Hepatocyte (in vitro differentiated cells): Measurements from ENCODE around the gene FBXL17. TPM values are rescaled to one million over a fixed set of nuclear protein-coding genes. Genes with fewer than 3 reads are reported as not detected.

Experiments used
- DNase-seq: peaks from one replicate; pipeline ENCODE4 v3.0.0-alpha.2; 2016; ENCODE audit warnings: low spot score
- H2AFZ ChIP-seq: fragments of 200-600 bp; sonication (generic); 2 replicates; pipeline ENCODE4 v1.6.0; 2016; ENCODE audit warnings: antibody characterized with exemption, mild to moderate bottlenecking
- H3K27ac ChIP-seq: fragments of 200-600 bp; sonication (generic); 2 replicates; pipeline ENCODE4 v1.5.1; 2016; ENCODE audit warnings: mild to moderate bottlenecking
- H3K27me3 ChIP-seq: fragments of 200-600 bp; sonication (generic); 2 replicates; pipeline ENCODE4 v1.6.1; 2016
- H3K36me3 ChIP-seq: fragments of 200-600 bp; sonication (generic); replicated peaks from 2 replicates; pipeline ENCODE4 v1.5.1; 2016; ENCODE audit warnings: low read depth; ENCODE audit not compliant: insufficient read depth
- H3K4me1 ChIP-seq: fragments of 200-600 bp; sonication (generic); 2 replicates; pipeline ENCODE4 v1.5.1; 2016; ENCODE audit warnings: mild to moderate bottlenecking, moderate library complexity; ENCODE audit not compliant: insufficient read depth
- H3K4me2 ChIP-seq: fragments of 200-600 bp; sonication (generic); 2 replicates; pipeline ENCODE4 v1.6.0; 2016
- H3K4me3 ChIP-seq: fragments of 200-600 bp; sonication (generic); 2 replicates; pipeline ENCODE4 v1.5.1; 2016; ENCODE audit warnings: mild to moderate bottlenecking
- H3K79me2 ChIP-seq: fragments of 200-600 bp; sonication (generic); 2 replicates; pipeline ENCODE4 v1.6.0; 2017; ENCODE audit warnings: mild to moderate bottlenecking
- H3K9me2 ChIP-seq: fragments of 200-600 bp; sonication (generic); replicated peaks from 2 replicates; pipeline ENCODE4 v1.6.0; 2017; ENCODE audit warnings: mild to moderate bottlenecking; ENCODE audit not compliant: insufficient read depth
- H3K9me3 ChIP-seq: fragments of 200-600 bp; sonication (generic); 2 replicates; pipeline ENCODE4 v1.5.1; 2016; ENCODE audit warnings: low read depth, mild to moderate bottlenecking
- H4K20me1 ChIP-seq: fragments of 200-600 bp; sonication (generic); 2 replicates; pipeline ENCODE4 v1.6.0; 2016; ENCODE audit warnings: mild to moderate bottlenecking; ENCODE audit not compliant: insufficient read depth, poor library complexity, severe bottlenecking
- EZH2 ChIP-seq: fragments of 200-600 bp; sonication (generic); IDR thresholded peaks from 2 replicates; pipeline ENCODE4 v1.6.1; 2016; ENCODE audit warnings: antibody characterized with exemption, mild to moderate bottlenecking, borderline replicate concordance
- EZH2phosphoT487 ChIP-seq: fragments of 200-600 bp; sonication (generic); IDR thresholded peaks from one replicate; pipeline ENCODE4 v1.6.1; 2018; ENCODE audit warnings: antibody characterized with exemption, mild to moderate bottlenecking, low read depth, moderate library complexity; ENCODE audit not compliant: unreplicated experiment, severe bottlenecking
- WGBS: methylation state at CpG from one replicate; pipeline ENCODE4 v1.1.6; 2016; ENCODE audit warnings: low lambda C conversion rate; ENCODE audit errors: missing lambda C conversion rate; 5-methylcytosine and 5-hydroxymethylcytosine counted together
- polyA plus RNA-seq: library from polyadenylated mRNA; unstranded; fragments of >200 nt; fragmentation: Nextera tagmentation; extraction: Ambion mirVana; gene quantifications from 2 replicates; pipeline ENCODE4 v1.2.1, GENCODE V29; 2016
- total RNA-seq: library from RNA; depleted of rRNA; stranded (reverse); fragments of >200 nt; gene quantifications from 2 replicates; pipeline ENCODE4 v1.2.3, GENCODE V29; 2014
- TF ChIP-seq, protein P1 (sequence below): fragments of 200-600 bp; sonication (generic); IDR thresholded peaks from 2 replicates; pipeline ENCODE4 v1.5.1; 2016; ENCODE audit warnings: antibody characterized with exemption, mild to moderate bottlenecking; ENCODE audit not compliant: poor library complexity

FBXL17 gene
- total and polyA plus RNA-seq, 2 experiments from 2014 or later, result 12.5 to 18.2 TPM

DNA sequence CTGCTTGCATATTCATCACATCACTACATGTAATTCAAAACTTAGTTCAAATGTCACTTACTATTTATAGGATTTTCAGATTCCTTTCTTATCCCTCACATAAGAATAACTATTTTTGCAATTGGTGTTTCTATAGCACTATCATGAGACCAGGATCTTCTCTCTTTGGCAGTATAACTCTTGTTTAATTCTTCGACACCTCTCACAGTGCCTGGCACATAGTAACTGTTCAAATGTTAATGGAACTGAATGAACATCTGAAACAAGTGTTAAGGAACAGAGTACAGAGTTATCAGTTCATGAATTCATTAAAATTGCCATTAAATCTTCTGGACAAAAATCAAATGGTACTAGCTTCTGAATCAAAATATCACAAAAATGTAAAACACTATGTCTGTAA, 40.0 kb downstream of the FBXL17 start:
- Histone ChIP-seq H3K4me1 (peaks cover 16% of the 10 kb centered on the region), H4K20me1 (no peaks in the 10 kb centered on the region), H3K36me3 (no peaks in the 10 kb centered on the region), H3K79me2 (no peaks in the 10 kb centered on the region), H3K9me2 (no peaks in the 10 kb centered on the region), H3K4me2 (no peak overlapping the region), H3K27me3 (no peaks in the 10 kb centered on the region), H2AFZ (no peak overlapping the region), H3K9me3 (no peaks in the 10 kb centered on the region), H3K4me3 (no peak overlapping the region), H3K27ac (no peak overlapping the region)
- DNase-seq, result no peak
- 100% methylated on average over 1 of the region's 1 CpG for WGBS
- TF ChIP-seq EZH2 (no peak), EZH2phosphoT487 (no peak)
- TF ChIP-seq, protein P1, sequence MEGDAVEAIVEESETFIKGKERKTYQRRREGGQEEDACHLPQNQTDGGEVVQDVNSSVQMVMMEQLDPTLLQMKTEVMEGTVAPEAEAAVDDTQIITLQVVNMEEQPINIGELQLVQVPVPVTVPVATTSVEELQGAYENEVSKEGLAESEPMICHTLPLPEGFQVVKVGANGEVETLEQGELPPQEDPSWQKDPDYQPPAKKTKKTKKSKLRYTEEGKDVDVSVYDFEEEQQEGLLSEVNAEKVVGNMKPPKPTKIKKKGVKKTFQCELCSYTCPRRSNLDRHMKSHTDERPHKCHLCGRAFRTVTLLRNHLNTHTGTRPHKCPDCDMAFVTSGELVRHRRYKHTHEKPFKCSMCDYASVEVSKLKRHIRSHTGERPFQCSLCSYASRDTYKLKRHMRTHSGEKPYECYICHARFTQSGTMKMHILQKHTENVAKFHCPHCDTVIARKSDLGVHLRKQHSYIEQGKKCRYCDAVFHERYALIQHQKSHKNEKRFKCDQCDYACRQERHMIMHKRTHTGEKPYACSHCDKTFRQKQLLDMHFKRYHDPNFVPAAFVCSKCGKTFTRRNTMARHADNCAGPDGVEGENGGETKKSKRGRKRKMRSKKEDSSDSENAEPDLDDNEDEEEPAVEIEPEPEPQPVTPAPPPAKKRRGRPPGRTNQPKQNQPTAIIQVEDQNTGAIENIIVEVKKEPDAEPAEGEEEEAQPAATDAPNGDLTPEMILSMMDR, result no peak

DNA sequence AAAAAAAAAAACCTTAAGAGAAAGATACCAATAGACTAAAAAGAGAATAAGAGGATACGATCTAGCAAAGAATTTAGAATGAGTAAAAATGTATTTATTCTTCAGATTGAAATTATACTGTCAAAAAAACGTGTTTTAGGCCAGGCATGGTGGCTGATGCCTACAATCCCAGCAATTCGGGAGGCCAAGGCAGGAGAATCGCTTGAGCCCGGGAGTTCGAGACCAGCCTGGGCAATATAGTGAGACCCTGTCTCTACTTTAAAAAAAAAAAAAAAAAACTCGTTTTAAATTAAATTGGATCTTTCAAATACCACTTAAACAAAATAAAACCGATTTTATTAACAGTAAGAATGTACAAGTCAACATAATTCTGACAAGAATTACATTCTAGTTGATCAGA, 41.8 kb downstream of the FBXL17 start:
- DNase-seq, result no peak
- Histone ChIP-seq H3K27ac (no peak overlapping the region), H3K36me3 (no peaks in the 10 kb centered on the region), H3K9me3 (no peaks in the 10 kb centered on the region), H3K9me2 (no peaks in the 10 kb centered on the region), H3K4me3 (no peak overlapping the region), H3K4me2 (no peak overlapping the region), H3K79me2 (no peaks in the 10 kb centered on the region), H4K20me1 (no peaks in the 10 kb centered on the region), H3K27me3 (no peaks in the 10 kb centered on the region), H3K4me1 (peaks cover 16% of the 10 kb centered on the region), H2AFZ (no peak overlapping the region)
- WGBS, result 98% methylated on average over 8 of the region's 8 CpGs
- no peak for TF ChIP-seq EZH2
- TF ChIP-seq EZH2phosphoT487, result no peak

DNA sequence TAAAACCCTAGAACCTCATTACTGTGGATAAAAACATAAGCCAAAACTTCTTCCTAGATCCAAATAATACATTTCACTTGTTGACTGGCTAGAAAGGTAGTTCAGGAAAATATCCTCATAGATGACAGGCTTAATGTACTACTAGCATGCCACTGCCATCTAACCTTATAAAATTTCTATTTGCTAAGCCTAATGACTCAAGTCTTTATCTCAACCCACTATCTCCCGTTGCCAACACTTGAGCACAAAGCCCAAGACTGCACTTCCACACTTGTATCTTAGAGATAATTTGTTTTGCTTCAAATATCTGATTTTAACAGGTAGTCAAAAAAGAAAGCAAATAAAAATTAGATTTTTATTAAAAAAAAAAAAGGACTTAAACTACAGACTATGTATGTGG, 42.7 kb downstream of the FBXL17 start:
- 30% methylated on average over 1 of the region's 1 CpG for WGBS
- Histone ChIP-seq H4K20me1 (no peaks in the 10 kb centered on the region), H3K4me2 (no peak overlapping the region), H3K36me3 (no peaks in the 10 kb centered on the region), H3K27me3 (no peaks in the 10 kb centered on the region), H3K79me2 (no peaks in the 10 kb centered on the region), H3K4me1 (peaks cover 11% of the 10 kb centered on the region), H3K4me3 (no peak overlapping the region), H3K9me3 (no peaks in the 10 kb centered on the region), H3K9me2 (no peaks in the 10 kb centered on the region), H2AFZ (no peak overlapping the region), H3K27ac (no peak overlapping the region)
- TF ChIP-seq, protein P1, result no peak
- TF ChIP-seq EZH2phosphoT487, result no peak
- TF ChIP-seq EZH2, result no peak
- DNase-seq, result no peak

DNA sequence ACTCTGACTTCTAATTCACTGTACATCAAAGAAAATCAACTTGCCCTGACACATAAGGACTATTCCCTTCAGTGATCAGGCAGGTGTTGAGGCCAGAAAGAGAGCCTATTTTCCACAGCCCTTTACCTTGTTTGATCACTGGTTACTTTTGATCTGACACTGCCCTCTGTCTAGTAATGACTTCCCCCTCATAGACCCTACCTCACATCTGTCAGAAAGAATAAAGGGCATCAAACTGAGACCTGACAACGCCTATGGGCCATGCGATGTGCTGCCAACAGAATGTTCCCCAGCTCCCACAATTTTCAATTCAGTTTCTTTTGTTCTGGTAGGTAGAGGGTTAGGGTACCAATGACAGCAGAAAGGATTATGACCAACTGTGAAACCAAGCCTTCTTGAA, 47.7 kb downstream of the FBXL17 start:
- no peak overlapping the region for H3K4me2 ChIP-seq
- H3K27ac ChIP-seq, result no peak overlapping the region
- H4K20me1 ChIP-seq, result no peaks in the 10 kb centered on the region
- H3K36me3 ChIP-seq, result no peaks in the 10 kb centered on the region
- H3K4me3 ChIP-seq, result no peak overlapping the region
- H3K27me3 ChIP-seq, result no peaks in the 10 kb centered on the region
- H2AFZ ChIP-seq, result no peak overlapping the region
- H3K9me3 ChIP-seq, result no peaks in the 10 kb centered on the region
- TF ChIP-seq EZH2, result no peak
- TF ChIP-seq EZH2phosphoT487, result no peak
- TF ChIP-seq, protein P1, result no peak
- no peak for DNase-seq
- no peaks in the 10 kb centered on the region for H3K79me2 ChIP-seq
- WGBS, result 98% methylated on average over 2 of the region's 2 CpGs
- no peaks in the 10 kb centered on the region for H3K9me2 ChIP-seq
- H3K4me1 ChIP-seq, result no peaks in the 10 kb centered on the region
